ENCODE results near the gene SH3RF1. TPM values are rescaled to one million over a fixed set of nuclear protein-coding genes. Genes with fewer than 3 reads are reported as not detected.
A peak's percentile ranks its signal among the peaks of the same experiment; 100 is the strongest.

The SH3RF1 gene
- total RNA-seq, 1 donor = 41.9 TPM

GRCh38 chr4:169266661-169267060, 4.1 kb downstream of the SH3RF1 start:
- H3K4me3 ChIP-seq (ENCODE audit: low read depth, low read length) = peak overlapping the region; percentile 96
- TF ChIP-seq CTCF (IDR thresholded peaks at IDR 0.05; ENCODE audit: insufficient read depth, low read depth, low read length) = no peak
- no peak for DNase-seq (ENCODE audit: low read depth)

- peak overlapping the region; percentile 7 for H3K4me3 ChIP-seq (ENCODE audit: low read depth, low read length)
- no peak for TF ChIP-seq CTCF (IDR thresholded peaks at IDR 0.05; ENCODE audit: insufficient read depth, low read depth, low read length)
- DNase-seq (ENCODE audit: low read depth) = peak; percentile 86
Measured at GRCh38 chr4:169266081-169266480, 4.7 kb downstream of the SH3RF1 start.

GRCh38 chr4:169263791-169264392, 6.9 kb downstream of the SH3RF1 start:
- no peak for DNase-seq (ENCODE audit: low read depth)

GRCh38 chr4:169260217-169260866, 10.4 kb downstream of the SH3RF1 start:
- no peak for TF ChIP-seq CTCF (IDR thresholded peaks at IDR 0.05; ENCODE audit: insufficient read depth, low read depth, low read length)
- peak overlapping the region; percentile 7 for H3K4me3 ChIP-seq (ENCODE audit: low read depth, low read length)
- no peak for DNase-seq (ENCODE audit: low read depth)

More at GRCh38 chr4:169263791-169264392, 6.9 kb downstream of the SH3RF1 start:
- TF ChIP-seq CTCF (IDR thresholded peaks at IDR 0.05; ENCODE audit: insufficient read depth, low read depth, low read length) = no peak
- H3K4me3 ChIP-seq (ENCODE audit: low read depth, low read length) = no peak overlapping the region

- no peak for DNase-seq (ENCODE audit: low read depth)
- TF ChIP-seq CTCF (IDR thresholded peaks at IDR 0.05; ENCODE audit: insufficient read depth, low read depth, low read length) = no peak
- H3K4me3 ChIP-seq (ENCODE audit: low read depth, low read length) = no peak overlapping the region
Measured at GRCh38 chr4:169259271-169259670, 11.5 kb downstream of the SH3RF1 start.

- no peak for TF ChIP-seq CTCF (IDR thresholded peaks at IDR 0.05; ENCODE audit: insufficient read depth, low read depth, low read length)
- H3K4me3 ChIP-seq (ENCODE audit: low read depth, low read length) = no peak overlapping the region
- no peak for DNase-seq (ENCODE audit: low read depth)
Measured at GRCh38 chr4:169258141-169258540, 12.6 kb downstream of the SH3RF1 start.
